ENCODE data around the gene CWC27.

CWC27 gene

GRCh38 chr5:65035211-65036206 lies 266.8 kb downstream of the CWC27 start:
- DNase-seq (ENCODE audit: low spot score): peak; percentile 94

- DNase-seq (ENCODE audit: low spot score): peak; percentile 25
Observed at GRCh38 chr5:65037831-65038815, 269.4 kb downstream of the CWC27 start.

- no peak for DNase-seq (ENCODE audit: low spot score)
Observed at GRCh38 chr5:65041296-65042158, 272.8 kb downstream of the CWC27 start.

GRCh38 chr5:65043843-65044359 lies 275.2 kb downstream of the CWC27 start:
- no peak for DNase-seq (ENCODE audit: low spot score)

- no peak for DNase-seq (ENCODE audit: low spot score)
Observed at GRCh38 chr5:65047225-65047624, 278.5 kb downstream of the CWC27 start.

GRCh38 chr5:65047948-65048690 lies 279.4 kb downstream of the CWC27 start:
- no peak for DNase-seq (ENCODE audit: low spot score)

- no peak for DNase-seq (ENCODE audit: low spot score)
Observed at GRCh38 chr5:65050140-65050539, 281.4 kb downstream of the CWC27 start.

- no peak for DNase-seq (ENCODE audit: low spot score)
Observed at GRCh38 chr5:65050826-65051498, 282.2 kb downstream of the CWC27 start.

GRCh38 chr5:65055938-65056337 lies 287.2 kb downstream of the CWC27 start:
- no peak for DNase-seq (ENCODE audit: low spot score)

- no peak for DNase-seq (ENCODE audit: low spot score)
Observed at GRCh38 chr5:65059681-65060598, 291.2 kb downstream of the CWC27 start.

- DNase-seq (ENCODE audit: low spot score): no peak
Observed at GRCh38 chr5:65061250-65061973, 292.7 kb downstream of the CWC27 start.

- DNase-seq (ENCODE audit: low spot score): no peak
Observed at GRCh38 chr5:65061974-65062353, 293.2 kb downstream of the CWC27 start.

- DNase-seq (ENCODE audit: low spot score): no peak
Observed at GRCh38 chr5:65062469-65063083, 293.8 kb downstream of the CWC27 start.

- no peak for DNase-seq (ENCODE audit: low spot score)
Observed at GRCh38 chr5:65065001-65065511, 296.3 kb downstream of the CWC27 start.

GRCh38 chr5:65066387-65067146 lies 297.8 kb downstream of the CWC27 start:
- no peak for DNase-seq (ENCODE audit: low spot score)

- DNase-seq (ENCODE audit: low spot score): no peak
Observed at GRCh38 chr5:65067147-65067506, 298.4 kb downstream of the CWC27 start.
